Measurements from ENCODE around the gene ERGIC1. TPM values are rescaled to one million over a fixed set of nuclear protein-coding genes. Genes with fewer than 3 reads are reported as not detected.

Gene ERGIC1
- total RNA-seq, 1 donor from 2014 or later = 54.8 TPM

- H3K4me3 Mint-ChIP-seq (ENCODE audit: low read depth) = no peak overlapping the region
- H3K4me1 Mint-ChIP-seq (ENCODE audit: low read depth) = no peaks in the 10 kb centered on the region
- no peak overlapping the region for H3K27ac Mint-ChIP-seq
- intact Hi-C loops (cut with micrococcal nuclease) = loop anchor here (5.0 kb wide), 1 partner anchor 161 kb away; the partner anchor contains the start of gene DUSP1
- H3K9me3 Mint-ChIP-seq = no peaks in the 10 kb centered on the region
- H3K36me3 Mint-ChIP-seq (ENCODE audit: low read depth) = no peaks in the 10 kb centered on the region
- DNase-seq (ENCODE audit: low spot score) = no peak
- no peaks in the 10 kb centered on the region for H3K27me3 Mint-ChIP-seq (ENCODE audit: low read depth)
These were observed 99.2 kb downstream of the ERGIC1 start for GRCh38 chr5:172933238-172933637.

- Mint-ChIP-seq H3K27ac (no peak overlapping the region), H3K9me3 (no peaks in the 10 kb centered on the region), H3K4me3 (ENCODE audit: low read depth) (no peak overlapping the region), H3K4me1 (ENCODE audit: low read depth) (no peaks in the 10 kb centered on the region), H3K36me3 (ENCODE audit: low read depth) (no peaks in the 10 kb centered on the region), H3K27me3 (ENCODE audit: low read depth) (no peaks in the 10 kb centered on the region)
- intact Hi-C loops (cut with micrococcal nuclease) = no loop called here
- DNase-seq (ENCODE audit: low spot score) = no peak
These were observed 101.0 kb downstream of the ERGIC1 start for GRCh38 chr5:172935096-172935495.

GRCh38 chr5:172936401-172936800 lies 102.3 kb downstream of the ERGIC1 start:
- no peaks in the 10 kb centered on the region for H3K36me3 Mint-ChIP-seq (ENCODE audit: low read depth)

GRCh38 chr5:172939071-172939470 lies 105.0 kb downstream of the ERGIC1 start:
- H3K27ac Mint-ChIP-seq = no peak overlapping the region
- H3K9me3 Mint-ChIP-seq = no peaks in the 10 kb centered on the region
- intact Hi-C loops (cut with micrococcal nuclease) = no loop called here
- H3K36me3 Mint-ChIP-seq (ENCODE audit: low read depth) = no peaks in the 10 kb centered on the region
- no peak for DNase-seq (ENCODE audit: low spot score)
- no peaks in the 10 kb centered on the region for H3K4me1 Mint-ChIP-seq (ENCODE audit: low read depth)
- H3K27me3 Mint-ChIP-seq (ENCODE audit: low read depth) = no peaks in the 10 kb centered on the region
- no peak overlapping the region for H3K4me3 Mint-ChIP-seq (ENCODE audit: low read depth)

More at GRCh38 chr5:172936401-172936800, 102.3 kb downstream of the ERGIC1 start:
- intact Hi-C loops (cut with micrococcal nuclease) = no loop called here
- no peaks in the 10 kb centered on the region for H3K27me3 Mint-ChIP-seq (ENCODE audit: low read depth)
- DNase-seq (ENCODE audit: low spot score) = no peak
- no peaks in the 10 kb centered on the region for H3K4me1 Mint-ChIP-seq (ENCODE audit: low read depth)
- no peaks in the 10 kb centered on the region for H3K9me3 Mint-ChIP-seq
- no peak overlapping the region for H3K27ac Mint-ChIP-seq
- no peak overlapping the region for H3K4me3 Mint-ChIP-seq (ENCODE audit: low read depth)

- H3K4me3 Mint-ChIP-seq (ENCODE audit: low read depth) = no peak overlapping the region
- no peak overlapping the region for H3K27ac Mint-ChIP-seq
- no peak for DNase-seq (ENCODE audit: low spot score)
- no peaks in the 10 kb centered on the region for H3K36me3 Mint-ChIP-seq (ENCODE audit: low read depth)
- no peaks in the 10 kb centered on the region for H3K4me1 Mint-ChIP-seq (ENCODE audit: low read depth)
- H3K9me3 Mint-ChIP-seq = no peaks in the 10 kb centered on the region
- intact Hi-C loops (cut with micrococcal nuclease) = no loop called here
- H3K27me3 Mint-ChIP-seq (ENCODE audit: low read depth) = no peaks in the 10 kb centered on the region
These were observed 105.7 kb downstream of the ERGIC1 start for GRCh38 chr5:172939611-172940267.

- no peaks in the 10 kb centered on the region for H3K27me3 Mint-ChIP-seq (ENCODE audit: low read depth)
- DNase-seq (ENCODE audit: low spot score) = no peak
- no peak overlapping the region for H3K27ac Mint-ChIP-seq
- no peak overlapping the region for H3K4me3 Mint-ChIP-seq (ENCODE audit: low read depth)
- no peaks in the 10 kb centered on the region for H3K4me1 Mint-ChIP-seq (ENCODE audit: low read depth)
- intact Hi-C loops (cut with micrococcal nuclease) = no loop called here
- H3K36me3 Mint-ChIP-seq (ENCODE audit: low read depth) = no peaks in the 10 kb centered on the region
- H3K9me3 Mint-ChIP-seq = no peaks in the 10 kb centered on the region
These were observed 106.4 kb downstream of the ERGIC1 start for GRCh38 chr5:172940268-172941066.

- H3K27me3 Mint-ChIP-seq (ENCODE audit: low read depth) = no peaks in the 10 kb centered on the region
- H3K9me3 Mint-ChIP-seq = no peaks in the 10 kb centered on the region
- intact Hi-C loops (cut with micrococcal nuclease) = no loop called here
- H3K4me3 Mint-ChIP-seq (ENCODE audit: low read depth) = no peak overlapping the region
- H3K4me1 Mint-ChIP-seq (ENCODE audit: low read depth) = no peaks in the 10 kb centered on the region
- no peak for DNase-seq (ENCODE audit: low spot score)
- H3K36me3 Mint-ChIP-seq (ENCODE audit: low read depth) = no peaks in the 10 kb centered on the region
- no peak overlapping the region for H3K27ac Mint-ChIP-seq
These were observed 107.0 kb downstream of the ERGIC1 start for GRCh38 chr5:172941067-172941516.

- intact Hi-C loops (cut with micrococcal nuclease) = no loop called here
- Mint-ChIP-seq H3K4me3 (ENCODE audit: low read depth) (no peak overlapping the region), H3K4me1 (ENCODE audit: low read depth) (no peaks in the 10 kb centered on the region), H3K27me3 (ENCODE audit: low read depth) (no peaks in the 10 kb centered on the region), H3K9me3 (no peaks in the 10 kb centered on the region), H3K36me3 (ENCODE audit: low read depth) (no peaks in the 10 kb centered on the region), H3K27ac (no peak overlapping the region)
- no peak for DNase-seq (ENCODE audit: low spot score)
These were observed 108.5 kb downstream of the ERGIC1 start for GRCh38 chr5:172942556-172942955.

GRCh38 chr5:172943283-172943841 lies 109.3 kb downstream of the ERGIC1 start:
- Mint-ChIP-seq H3K27me3 (ENCODE audit: low read depth) (no peaks in the 10 kb centered on the region), H3K4me3 (ENCODE audit: low read depth) (no peak overlapping the region), H3K36me3 (ENCODE audit: low read depth) (no peaks in the 10 kb centered on the region), H3K9me3 (no peaks in the 10 kb centered on the region), H3K4me1 (ENCODE audit: low read depth) (no peaks in the 10 kb centered on the region), H3K27ac (no peak overlapping the region)
- intact Hi-C loops (cut with micrococcal nuclease) = no loop called here
- no peak for DNase-seq (ENCODE audit: low spot score)

- Mint-ChIP-seq H3K4me1 (ENCODE audit: low read depth) (no peaks in the 10 kb centered on the region), H3K27ac (no peak overlapping the region), H3K27me3 (ENCODE audit: low read depth) (no peaks in the 10 kb centered on the region), H3K36me3 (ENCODE audit: low read depth) (no peaks in the 10 kb centered on the region), H3K9me3 (no peaks in the 10 kb centered on the region), H3K4me3 (ENCODE audit: low read depth) (no peak overlapping the region)
- intact Hi-C loops (cut with micrococcal nuclease) = no loop called here
- no peak for DNase-seq (ENCODE audit: low spot score)
These were observed 109.9 kb downstream of the ERGIC1 start for GRCh38 chr5:172943906-172944305.

GRCh38 chr5:172944741-172945140 lies 110.7 kb downstream of the ERGIC1 start:
- no peak for DNase-seq (ENCODE audit: low spot score)
- intact Hi-C loops (cut with micrococcal nuclease) = no loop called here
- Mint-ChIP-seq H3K27me3 (ENCODE audit: low read depth) (no peaks in the 10 kb centered on the region), H3K27ac (no peak overlapping the region), H3K4me3 (ENCODE audit: low read depth) (no peak overlapping the region), H3K9me3 (no peaks in the 10 kb centered on the region), H3K36me3 (ENCODE audit: low read depth) (no peaks in the 10 kb centered on the region), H3K4me1 (ENCODE audit: low read depth) (no peaks in the 10 kb centered on the region)

- Mint-ChIP-seq H3K27me3 (ENCODE audit: low read depth) (no peaks in the 10 kb centered on the region), H3K36me3 (ENCODE audit: low read depth) (no peaks in the 10 kb centered on the region), H3K27ac (no peak overlapping the region), H3K4me1 (ENCODE audit: low read depth) (no peaks in the 10 kb centered on the region), H3K9me3 (no peaks in the 10 kb centered on the region), H3K4me3 (ENCODE audit: low read depth) (no peak overlapping the region)
- intact Hi-C loops (cut with micrococcal nuclease) = no loop called here
- DNase-seq (ENCODE audit: low spot score) = no peak
These were observed 111.1 kb downstream of the ERGIC1 start for GRCh38 chr5:172945151-172945550.

GRCh38 chr5:172946146-172946545 lies 112.1 kb downstream of the ERGIC1 start:
- Mint-ChIP-seq H3K4me1 (ENCODE audit: low read depth) (no peaks in the 10 kb centered on the region), H3K4me3 (ENCODE audit: low read depth) (no peak overlapping the region), H3K27me3 (ENCODE audit: low read depth) (no peaks in the 10 kb centered on the region), H3K9me3 (no peaks in the 10 kb centered on the region), H3K27ac (no peak overlapping the region), H3K36me3 (ENCODE audit: low read depth) (no peaks in the 10 kb centered on the region)
- intact Hi-C loops (cut with micrococcal nuclease) = no loop called here
- DNase-seq (ENCODE audit: low spot score) = no peak

Data from activated T-helper 2 cell treated with anti-CD3 and anti-CD28 coated beads, Interferon-gamma antibody, Interleukin-2, Interleukin-4, amounts not matched to agents 10 μg/mL and 5 μg/mL and 100 μg/mL, durations not matched to agents 14 hours and 24 hours and 36 hours (primary cell).